GM19193 (cell line): ENCODE measurements around the gene TESK2.

Experiments
- POLR2A ChIP-seq: IDR thresholded peaks from 4 replicates; pipeline ENCODE4 v1.6.1; 2011; ENCODE audit not compliant: insufficient read depth, insufficient read length; ENCODE audit errors: extremely low read depth

The TESK2 gene

GRCh38 chr1:45327644-45328515 is 163.1 kb downstream of the TESK2 start:
- no peak for TF ChIP-seq POLR2A

GRCh38 chr1:45326627-45327623 is 164.0 kb downstream of the TESK2 start, which contains the start of gene HPDL:
TSS of gene HPDL (plus strand) at chr1:45326895. CDS start at chr1:45327149, 254 bp downstream.
- peak; percentile 87 for TF ChIP-seq POLR2A

GRCh38 chr1:45325851-45326506 is 165.0 kb downstream of the TESK2 start:
- TF ChIP-seq POLR2A: no peak

- no peak for TF ChIP-seq POLR2A
Observed at GRCh38 chr1:45322486-45323040, 168.4 kb downstream of the TESK2 start.

- TF ChIP-seq POLR2A: no peak
Observed at GRCh38 chr1:45321444-45321843, 169.5 kb downstream of the TESK2 start.

- TF ChIP-seq POLR2A: no peak
Observed at GRCh38 chr1:45319761-45320160, 171.2 kb downstream of the TESK2 start.

GRCh38 chr1:45317166-45317565 is 173.8 kb downstream of the TESK2 start:
- TF ChIP-seq POLR2A: no peak

GRCh38 chr1:45314266-45314665 is 176.7 kb downstream of the TESK2 start:
- no peak for TF ChIP-seq POLR2A

GRCh38 chr1:45306905-45307304 is 184.1 kb downstream of the TESK2 start:
- no peak for TF ChIP-seq POLR2A

GRCh38 chr1:45306319-45306718 is 184.6 kb downstream of the TESK2 start:
- no peak for TF ChIP-seq POLR2A

- no peak for TF ChIP-seq POLR2A
Observed at GRCh38 chr1:45305231-45305630, 185.7 kb downstream of the TESK2 start.

- TF ChIP-seq POLR2A: no peak
Observed at GRCh38 chr1:45304311-45305081, 186.5 kb downstream of the TESK2 start.

- TF ChIP-seq POLR2A: peak; percentile 83
Observed at GRCh38 chr1:45303520-45304310, 187.2 kb downstream of the TESK2 start.

- no peak for TF ChIP-seq POLR2A
Observed at GRCh38 chr1:45302505-45303150, 188.3 kb downstream of the TESK2 start.
